CD4-positive, alpha-beta memory T cell (primary cell): ENCODE data around the gene EMID1. TPM values are rescaled to one million over a fixed set of nuclear protein-coding genes. Genes with fewer than 3 reads are reported as not detected.

Experiments used
- CTCF ChIA-PET: fragments of 350-600 bp; sonication (Branson Sonifier 250); formaldehyde crosslinking; loops from one replicate; lab custom pipeline; 2021; ENCODE audit warnings: inconsistent platforms; ENCODE audit not compliant: partially characterized antibody; lab: Charles Lee
- POLR2A ChIA-PET: fragments of 350-600 bp; sonication (Branson Sonifier 250); formaldehyde crosslinking; loops from one replicate; lab custom pipeline; 2021; ENCODE audit not compliant: partially characterized antibody; lab: Charles Lee
- DNase-seq, 5 donors: peaks; one replicate each; pipeline versions ENCODE4 v3.0.0 to v3.0.0-alpha.2; 2020 to 2022; ENCODE audit warnings: mixed read lengths in 1 of 5
- H3K27ac ChIP-seq: one replicate; pipeline ENCODE4 v1.7.0; 2013; ENCODE audit warnings: low read depth, low read length
- H3K27me3 ChIP-seq: 2 replicates; pipeline ENCODE4 v1.7.0; 2013; ENCODE audit warnings: mild to moderate bottlenecking, low read length, moderate library complexity; ENCODE audit not compliant: insufficient read depth
- H3K36me3 ChIP-seq: 2 replicates; pipeline ENCODE4 v1.7.0; 2013; ENCODE audit warnings: mild to moderate bottlenecking, low read length, moderate library complexity; ENCODE audit not compliant: insufficient read depth
- H3K4me1 ChIP-seq: 2 replicates; pipeline ENCODE4 v1.7.0; 2013; ENCODE audit warnings: mild to moderate bottlenecking, low read length, moderate library complexity; ENCODE audit not compliant: insufficient read depth
- H3K4me3 ChIP-seq, 2 donors: one replicate each; pipeline ENCODE4 v1.7.0; 2013; ENCODE audit warnings: low read length in 2 of 2, mild to moderate bottlenecking in 1 of 2
- H3K9me3 ChIP-seq, 2 donors: one replicate each; pipeline ENCODE4 v1.7.0; 2013; ENCODE audit warnings: low read length in 2 of 2, control low read depth in 1 of 2; ENCODE audit not compliant: control insufficient read depth in 1 of 2
- H3K27ac Mint-ChIP-seq, 7 donors: one replicate each; pipeline ENCODE4 v1.8.0; 2020 to 2021; ENCODE audit warnings: mixed read lengths in 7 of 7, mild to moderate bottlenecking in 6 of 7, inconsistent platforms in 3 of 7, moderate library complexity in 3 of 7
- H3K27me3 Mint-ChIP-seq, 2 donors: one replicate each; pipeline ENCODE4 v1.8.0; 2020 to 2021; ENCODE audit warnings: mixed read lengths in 2 of 2
- H3K36me3 Mint-ChIP-seq, 2 donors: one replicate each; pipeline ENCODE4 v1.8.0; 2020 to 2021; ENCODE audit warnings: mixed read lengths in 2 of 2, inconsistent platforms in 1 of 2, mild to moderate bottlenecking in 1 of 2
- H3K4me1 Mint-ChIP-seq, 4 donors: one replicate each; pipeline ENCODE4 v1.8.0; 2020 to 2021; ENCODE audit warnings: mixed read lengths in 4 of 4, mild to moderate bottlenecking in 1 of 4
- H3K4me3 Mint-ChIP-seq, 8 donors: one replicate each; pipeline ENCODE4 v1.8.0; 2020 to 2021; ENCODE audit warnings: mixed read lengths in 8 of 8, mild to moderate bottlenecking in 7 of 8, moderate library complexity in 6 of 8, inconsistent platforms in 3 of 8
- H3K9me3 Mint-ChIP-seq, 8 donors: one replicate each; pipeline ENCODE4 v1.8.0; 2020 to 2021; ENCODE audit warnings: mixed read lengths in 8 of 8, mild to moderate bottlenecking in 5 of 8, inconsistent platforms in 3 of 8, moderate library complexity in 1 of 8
- intact Hi-C: fragments of 100-400 bp; cut with micrococcal nuclease; formaldehyde crosslinking; loops from one replicate; pipeline ENCODE4 v1.15.1; 2023
- polyA plus RNA-seq, 2 donors: library from polyadenylated mRNA; unstranded; fragments of 300-500 nt; fragmentation: Illumina TruSeq; gene quantifications; one replicate each; pipeline ENCODE4 v1.2.3, GENCODE V29; 2021
- total RNA-seq, 2 experiments: library from RNA; stranded (reverse); gene quantifications; one replicate each; pipeline ENCODE4 v1.2.3, GENCODE V29; 2021

Gene EMID1
- total RNA-seq (not detected), polyA plus RNA-seq (under 1 TPM in 1 of 2 donors, not detected in 1; 0.11 TPM)

GRCh38 chr22:29205594-29206371, at the start of gene EMID1:
Gene EMID1, plus strand, starts transcription at chr22:29205896. Its CDS starts 143 bp downstream, at chr22:29206039.
- Histone ChIP-seq H3K36me3 (no peaks in the 10 kb centered on the region), H3K9me3 (no peaks in the 10 kb centered on the region), H3K27me3 (no peaks in the 10 kb centered on the region), H3K4me1 (peaks cover 17% of the 10 kb centered on the region), H3K27ac (no peak within 1 kb of the TSS), H3K4me3 (no peak within 1 kb of the TSS)
- CTCF ChIA-PET: interaction anchor here (0.5 to 1.5 kb wide), 3 partner anchors 9 to 454 kb away, joined by 3 to 9 read pairs (median 4); no protein-coding TSS in a partner anchor
- peak in 2 of 5 donors; percentile 10 to 14 for DNase-seq
- no peaks in the 10 kb centered on the region for H3K9me3 Mint-ChIP-seq
- POLR2A ChIA-PET: no interaction called here
- no peaks in the 10 kb centered on the region for H3K36me3 Mint-ChIP-seq
- H3K27ac Mint-ChIP-seq: peak within 1 kb of the TSS in 1 of 7 donors; percentile 54
- H3K27me3 Mint-ChIP-seq: peaks cover 12 to 27% of the 10 kb centered on the region in 2 donors
- peak within 1 kb of the TSS; percentile 25 to 80 (median 70) for H3K4me3 Mint-ChIP-seq
- intact Hi-C loops: no loop called here
- peaks cover 12 to 27% (median 17%) of the 10 kb centered on the region in 4 donors for H3K4me1 Mint-ChIP-seq

- H3K9me3 ChIP-seq: no peaks in the 10 kb centered on the region
- ChIA-PET CTCF (interaction anchor here (1.9 kb wide), 1 partner anchor 87 kb away, joined by 4 read pairs; no protein-coding TSS in a partner anchor), POLR2A (no interaction called here)
- H3K9me3 Mint-ChIP-seq: no peaks in the 10 kb centered on the region
- H3K27ac ChIP-seq: no peak overlapping the region
- DNase-seq: no peak
- H3K36me3 ChIP-seq: no peaks in the 10 kb centered on the region
- intact Hi-C loops: loop anchor here (10.0 kb wide), 1 partner anchor 561 kb away; no protein-coding TSS in a partner anchor
- H3K4me3 Mint-ChIP-seq: no peak overlapping the region
- H3K27me3 Mint-ChIP-seq: peaks cover 16 to 25% of the 10 kb centered on the region in 2 donors
- H3K4me3 ChIP-seq: no peak overlapping the region
- no peaks in the 10 kb centered on the region for H3K36me3 Mint-ChIP-seq
- H3K4me1 ChIP-seq: peaks cover 10% of the 10 kb centered on the region
- peaks cover 4 to 7% (median 6%) of the 10 kb centered on the region in 4 donors for H3K4me1 Mint-ChIP-seq
- H3K27ac Mint-ChIP-seq: no peak overlapping the region
- H3K27me3 ChIP-seq: no peaks in the 10 kb centered on the region
Observed at GRCh38 chr22:29155966-29156365, 49.7 kb upstream of the EMID1 start.

GRCh38 chr22:29156507-29156906, 49.2 kb upstream of the EMID1 start:
- ChIA-PET POLR2A (no interaction called here), CTCF (interaction anchor here (1.9 kb wide), 1 partner anchor 86 kb away, joined by 4 read pairs; no protein-coding TSS in a partner anchor)
- peaks cover 16 to 25% of the 10 kb centered on the region in 2 donors for H3K27me3 Mint-ChIP-seq
- Histone ChIP-seq H3K27ac (no peak overlapping the region), H3K4me3 (no peak overlapping the region), H3K27me3 (no peaks in the 10 kb centered on the region), H3K36me3 (no peaks in the 10 kb centered on the region), H3K9me3 (no peaks in the 10 kb centered on the region), H3K4me1 (peaks cover 10% of the 10 kb centered on the region)
- H3K4me1 Mint-ChIP-seq: peaks cover 4 to 7% (median 6%) of the 10 kb centered on the region in 4 donors
- no peaks in the 10 kb centered on the region for H3K9me3 Mint-ChIP-seq
- intact Hi-C loops: loop anchor here (10.0 kb wide), 1 partner anchor 562 kb away; no protein-coding TSS in a partner anchor
- no peak overlapping the region for H3K4me3 Mint-ChIP-seq
- no peak overlapping the region for H3K27ac Mint-ChIP-seq
- no peaks in the 10 kb centered on the region for H3K36me3 Mint-ChIP-seq
- no peak for DNase-seq

- Mint-ChIP-seq H3K4me3 (no peak overlapping the region), H3K27me3 (peaks cover 16 to 25% of the 10 kb centered on the region in 2 donors), H3K9me3 (no peaks in the 10 kb centered on the region), H3K36me3 (no peaks in the 10 kb centered on the region), H3K27ac (no peak overlapping the region), H3K4me1 (peaks cover 4 to 7% (median 6%) of the 10 kb centered on the region in 4 donors)
- no peaks in the 10 kb centered on the region for H3K9me3 ChIP-seq
- peaks cover 10% of the 10 kb centered on the region for H3K4me1 ChIP-seq
- no peak for DNase-seq
- H3K27me3 ChIP-seq: no peaks in the 10 kb centered on the region
- ChIA-PET CTCF (interaction anchor here (0.6 kb wide), 1 partner anchor 449 kb away, joined by 3 read pairs; no protein-coding TSS in a partner anchor), POLR2A (no interaction called here)
- intact Hi-C loops: loop anchor here (10.0 kb wide), 1 partner anchor 563 kb away; no protein-coding TSS in a partner anchor
- no peak overlapping the region for H3K4me3 ChIP-seq
- no peak overlapping the region for H3K27ac ChIP-seq
- no peaks in the 10 kb centered on the region for H3K36me3 ChIP-seq
Observed at GRCh38 chr22:29157759-29158535, 47.7 kb upstream of the EMID1 start.

GRCh38 chr22:29158546-29158945, 47.1 kb upstream of the EMID1 start:
- Histone ChIP-seq H3K36me3 (no peaks in the 10 kb centered on the region), H3K9me3 (no peaks in the 10 kb centered on the region), H3K4me3 (no peak overlapping the region), H3K4me1 (peaks cover 10% of the 10 kb centered on the region), H3K27me3 (no peaks in the 10 kb centered on the region), H3K27ac (no peak overlapping the region)
- POLR2A ChIA-PET: no interaction called here
- no peak for DNase-seq
- no peak overlapping the region for H3K4me3 Mint-ChIP-seq
- H3K27ac Mint-ChIP-seq: no peak overlapping the region
- intact Hi-C loops: loop anchor here (10.0 kb wide), 1 partner anchor 564 kb away; no protein-coding TSS in a partner anchor
- H3K9me3 Mint-ChIP-seq: no peaks in the 10 kb centered on the region
- H3K36me3 Mint-ChIP-seq: no peaks in the 10 kb centered on the region
- CTCF ChIA-PET: no interaction called here
- H3K4me1 Mint-ChIP-seq: peaks cover 4 to 7% (median 6%) of the 10 kb centered on the region in 4 donors
- peaks cover 16 to 22% of the 10 kb centered on the region in 2 donors for H3K27me3 Mint-ChIP-seq

- H3K36me3 ChIP-seq: no peaks in the 10 kb centered on the region
- no peak for DNase-seq
- H3K36me3 Mint-ChIP-seq: no peaks in the 10 kb centered on the region
- H3K4me3 Mint-ChIP-seq: no peak overlapping the region
- peaks cover 14 to 21% (median 17%) of the 10 kb centered on the region in 4 donors for H3K4me1 Mint-ChIP-seq
- no peaks in the 10 kb centered on the region for H3K9me3 ChIP-seq
- no peaks in the 10 kb centered on the region for H3K27me3 ChIP-seq
- no peak overlapping the region for H3K4me3 ChIP-seq
- no peak overlapping the region for H3K27ac ChIP-seq
- no peak overlapping the region for H3K27ac Mint-ChIP-seq
- intact Hi-C loops: no loop called here
- H3K4me1 ChIP-seq: peaks cover 13% of the 10 kb centered on the region
- CTCF ChIA-PET: no interaction called here
- POLR2A ChIA-PET: no interaction called here
- H3K9me3 Mint-ChIP-seq: no peaks in the 10 kb centered on the region
- H3K27me3 Mint-ChIP-seq: peaks cover 6 to 9% of the 10 kb centered on the region in 2 donors
Observed at GRCh38 chr22:29163808-29164207, 41.9 kb upstream of the EMID1 start.
